Stimulated activated CD8-positive, alpha-beta memory T cell treated with anti-CD3 and anti-CD28 coated beads, Interleukin-7, amount 100 ng/mL, for 1 hour (primary cell): ENCODE measurements around the gene ADARB2.

Experiments used
- DNase-seq, 2 donors: peaks; one replicate each; pipeline ENCODE4 v3.0.0-alpha.2; 2020; ENCODE audit warnings: low read depth in 2 of 2

ADARB2 gene

DNA sequence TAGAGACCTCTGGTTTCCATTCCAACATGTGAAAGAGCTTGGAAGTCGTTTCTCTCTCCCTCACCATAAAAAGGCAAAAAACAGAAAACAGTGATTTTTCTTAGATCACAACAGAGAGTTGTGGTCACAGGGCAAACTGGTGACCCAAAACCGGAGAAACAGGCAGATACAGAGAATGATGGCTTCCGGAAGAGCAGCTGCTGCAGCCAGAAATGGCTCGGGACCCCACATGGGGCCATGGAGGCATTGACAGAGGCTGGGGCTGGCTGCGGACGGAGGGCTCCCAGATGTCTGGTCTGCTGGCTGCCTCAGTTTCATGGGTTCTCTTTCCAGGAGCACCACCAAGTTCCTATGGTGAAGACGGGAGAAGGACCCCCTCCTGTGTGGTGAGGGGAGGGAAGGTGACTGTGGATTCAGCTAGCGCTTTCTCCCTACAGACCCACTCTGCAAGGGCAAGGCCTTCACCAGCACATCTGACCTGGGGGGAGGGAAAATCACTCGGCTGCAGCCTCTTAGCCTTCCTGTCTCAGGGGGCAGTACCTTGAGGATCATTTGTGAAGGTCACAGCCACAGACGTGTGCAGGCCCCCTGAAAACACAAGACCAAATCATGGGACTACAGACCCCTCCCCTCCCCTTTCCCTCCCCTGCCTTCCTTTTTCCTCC is 599.7 kb downstream of the ADARB2 start:
- no peak for DNase-seq

DNA sequence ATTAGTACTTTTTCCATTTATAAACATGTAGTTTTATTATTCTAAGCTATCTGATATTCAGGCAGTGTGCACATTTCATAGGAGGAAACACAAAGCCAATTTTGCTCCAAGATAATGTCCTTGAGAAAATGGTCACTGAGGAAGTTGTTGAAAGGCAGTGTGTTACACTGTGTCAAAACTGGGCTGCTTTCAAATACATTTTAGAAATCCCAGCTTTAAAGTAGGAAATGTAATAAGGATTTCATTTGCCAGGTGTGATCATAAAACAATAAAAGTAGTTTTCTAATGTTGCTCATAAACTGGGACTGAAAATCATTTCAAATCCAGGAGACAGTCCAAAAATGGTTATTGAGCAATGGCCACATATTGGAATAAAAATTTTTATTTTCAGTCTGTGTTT is 601.1 kb downstream of the ADARB2 start:
- DNase-seq, result no peak

DNA sequence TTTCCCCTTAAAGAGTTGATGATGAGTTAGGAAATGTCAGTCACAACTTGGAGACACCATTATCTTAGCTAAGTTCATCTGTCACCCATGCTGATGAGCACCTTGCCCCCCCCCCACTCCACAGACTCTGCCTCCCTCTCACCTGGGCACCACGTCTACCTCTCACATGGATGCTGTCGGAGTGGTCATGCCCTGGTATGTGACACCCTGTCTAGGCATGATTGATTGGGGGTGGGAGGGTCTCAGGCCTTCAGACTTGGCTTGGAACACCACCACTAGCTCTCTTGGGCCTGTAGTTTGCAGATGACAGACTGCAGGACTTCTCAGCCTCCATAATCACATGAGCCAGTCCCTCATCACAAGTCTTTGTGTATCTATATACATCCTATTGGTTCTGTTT is 603.2 kb downstream of the ADARB2 start:
- no peak for DNase-seq

GRCh38 chr10:1133495-1134045 is 603.8 kb downstream of the ADARB2 start:
- DNase-seq, result no peak

GRCh38 chr10:1132584-1132983 is 604.7 kb downstream of the ADARB2 start:
- DNase-seq, result no peak

DNA sequence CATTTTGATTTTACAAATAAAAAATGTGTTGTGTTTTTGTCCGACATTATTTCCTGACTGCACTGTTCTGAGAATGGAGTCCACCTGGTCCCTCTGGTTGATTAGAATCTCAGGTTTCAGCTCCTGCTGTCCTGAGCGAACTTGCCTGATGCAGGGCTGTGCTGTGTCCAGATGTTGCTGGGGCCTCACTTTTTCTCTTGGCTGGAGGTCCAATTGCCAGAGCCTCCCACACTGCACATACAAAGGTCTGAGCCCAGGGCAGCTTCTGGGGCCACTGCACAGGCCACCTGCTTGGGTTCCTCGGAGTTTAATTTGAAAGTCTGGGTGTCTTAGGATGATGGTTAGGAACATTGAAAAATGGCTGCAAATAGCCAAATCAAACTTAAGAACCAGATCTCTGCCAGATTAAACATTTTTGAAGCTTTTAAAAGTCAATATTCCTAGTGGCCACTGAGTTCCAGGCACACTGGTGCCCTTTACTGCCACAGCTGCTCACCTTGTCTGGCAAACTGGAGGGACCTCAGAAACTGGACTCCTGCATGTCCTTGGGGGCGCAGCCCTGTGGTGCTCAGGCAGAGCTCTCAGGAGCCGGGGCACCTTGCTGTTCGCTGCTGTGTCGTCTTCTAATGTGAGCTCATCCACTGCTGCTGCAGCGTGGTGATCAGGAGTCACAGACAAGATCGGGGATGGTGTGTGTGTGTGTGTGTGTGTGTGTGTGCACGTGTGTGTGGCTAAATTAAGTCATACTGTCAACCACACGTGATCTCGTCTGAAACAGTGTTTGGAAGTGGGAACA is 606.1 kb downstream of the ADARB2 start:
- DNase-seq, result no peak

- no peak for DNase-seq
Measured at GRCh38 chr10:1130226-1130625, 607.1 kb downstream of the ADARB2 start.

GRCh38 chr10:1128649-1129048 is 608.7 kb downstream of the ADARB2 start:
- DNase-seq, result no peak

- no peak for DNase-seq
Measured at GRCh38 chr10:1128115-1128514, 609.2 kb downstream of the ADARB2 start.

- no peak for DNase-seq
Measured at GRCh38 chr10:1127629-1128028, 609.7 kb downstream of the ADARB2 start.
